GF-D8 (cell line): Measurements from ENCODE around the gene NT5C2.
"Not testable (repeated sequence)": the region's sequence is repeated elsewhere in the genome, so short reads cannot be mapped to it uniquely, and the experiment has no call there.

Experiments
- DNase-seq: peaks from one replicate; lab custom pipeline; 2025; lab: John Stamatoyannopoulos, UW

The NT5C2 gene

GRCh38 chr10:103157246-103157645, 35.8 kb downstream of the NT5C2 start:
- no peak for DNase-seq

GRCh38 chr10:103155471-103156085, 37.5 kb downstream of the NT5C2 start:
- DNase-seq: no peak

- no peak for DNase-seq
Observed at GRCh38 chr10:103154521-103155299, 38.4 kb downstream of the NT5C2 start.

GRCh38 chr10:103153302-103154197, 39.5 kb downstream of the NT5C2 start:
- DNase-seq: no peak

GRCh38 chr10:103149991-103150622, 43.0 kb downstream of the NT5C2 start:
- no peak for DNase-seq

- no peak for DNase-seq
Observed at GRCh38 chr10:103147645-103148044, 45.4 kb downstream of the NT5C2 start.

- DNase-seq: no peak
Observed at GRCh38 chr10:103145860-103146466, 47.1 kb downstream of the NT5C2 start.

- no peak for DNase-seq
Observed at GRCh38 chr10:103145046-103145445, 48.0 kb downstream of the NT5C2 start.

GRCh38 chr10:103144041-103144440, 49.0 kb downstream of the NT5C2 start:
- DNase-seq: no peak

- DNase-seq: not testable (repeated sequence)
Observed at GRCh38 chr10:103143641-103144040, 49.4 kb downstream of the NT5C2 start.

GRCh38 chr10:103141950-103142349, 51.1 kb downstream of the NT5C2 start:
- DNase-seq: no peak

GRCh38 chr10:103140469-103140868, 52.6 kb downstream of the NT5C2 start:
- DNase-seq: no peak

- DNase-seq: no peak
Observed at GRCh38 chr10:103139803-103140202, 53.3 kb downstream of the NT5C2 start.

- DNase-seq: not testable (repeated sequence)
Observed at GRCh38 chr10:103135168-103135567, 57.9 kb downstream of the NT5C2 start.

GRCh38 chr10:103130910-103131309, 62.2 kb downstream of the NT5C2 start:
- DNase-seq: no peak

GRCh38 chr10:103130180-103130579, 62.9 kb downstream of the NT5C2 start:
- DNase-seq: not testable (repeated sequence)

- no peak for DNase-seq
Observed at GRCh38 chr10:103127241-103127640, 65.8 kb downstream of the NT5C2 start.

- DNase-seq: no peak
Observed at GRCh38 chr10:103125323-103126267, 67.5 kb downstream of the NT5C2 start.

- no peak for DNase-seq
Observed at GRCh38 chr10:103124420-103125096, 68.5 kb downstream of the NT5C2 start.
